Activated B cell treated with CpG ODN at 0.5 μM for 24 hours (primary cell): ENCODE data around the gene TOMM70. TPM values are rescaled to one million over a fixed set of nuclear protein-coding genes. Genes with fewer than 3 reads are reported as not detected.

ENCODE experiments used
- ATAC-seq: fragments of 200-7000 bp; cut with Tn5 transposase; one replicate; pipeline ENCODE4 v1.10.0; 2021; ENCODE audit warnings: low read depth, mild to moderate bottlenecking, moderate library complexity
- CTCF ChIA-PET: fragments of 350-600 bp; sonication (Branson Sonifier 250); formaldehyde crosslinking; loops from one replicate; lab custom pipeline; 2021; ENCODE audit warnings: antibody characterized with exemption; lab: Charles Lee
- POLR2A ChIA-PET: fragments of 350-600 bp; sonication (Branson Sonifier 250); formaldehyde crosslinking; loops from one replicate; lab custom pipeline; 2021; ENCODE audit warnings: antibody characterized with exemption; lab: Charles Lee
- DNase-seq: peaks from one replicate; pipeline ENCODE4 v3.0.0; 2022
- H3K27ac Mint-ChIP-seq: one replicate; pipeline ENCODE4 v1.8.0; 2020; ENCODE audit warnings: mixed read lengths
- H3K27me3 Mint-ChIP-seq: one replicate; pipeline ENCODE4 v1.8.0; 2021; ENCODE audit warnings: mixed read lengths
- H3K36me3 Mint-ChIP-seq: one replicate; pipeline ENCODE4 v1.8.0; 2021; ENCODE audit warnings: low read depth, mixed read lengths
- H3K4me1 Mint-ChIP-seq: one replicate; pipeline ENCODE4 v1.8.0; 2021; ENCODE audit warnings: mixed read lengths
- H3K4me3 Mint-ChIP-seq: one replicate; pipeline ENCODE4 v1.8.0; 2020; ENCODE audit warnings: mild to moderate bottlenecking, mixed read lengths
- H3K9me3 Mint-ChIP-seq: one replicate; pipeline ENCODE4 v1.8.0; 2020; ENCODE audit warnings: mixed read lengths
- CTCF ChIP-seq: fragments of 200-600 bp; IDR thresholded peaks from one replicate; pipeline ENCODE4 v1.8.0; 2022; ENCODE audit warnings: antibody characterized with exemption, mild to moderate bottlenecking
- intact Hi-C: fragments of 100-400 bp; cut with micrococcal nuclease; formaldehyde crosslinking; loops from one replicate; pipeline ENCODE4 v1.15.1; 2024
- total RNA-seq: library from RNA; stranded (reverse); gene quantifications from 2 replicates; pipeline ENCODE4 v1.2.3, GENCODE V29; 2022

TOMM70 gene
- total RNA-seq, 1 donor from 2014 or later: 37.3 TPM

GRCh38 chr3:100440895-100441294 lies 40.0 kb upstream of the TOMM70 start:
- intact Hi-C loops: no loop called here
- H3K4me3 Mint-ChIP-seq: no peak overlapping the region
- POLR2A ChIA-PET: no interaction called here
- H3K27ac Mint-ChIP-seq: no peak overlapping the region
- CTCF ChIA-PET: no interaction called here
- H3K27me3 Mint-ChIP-seq: no peaks in the 10 kb centered on the region
- no peaks in the 10 kb centered on the region for H3K36me3 Mint-ChIP-seq
- H3K9me3 Mint-ChIP-seq: peaks cover 6% of the 10 kb centered on the region
- ATAC-seq: no peak
- no peak for DNase-seq
- no peaks in the 10 kb centered on the region for H3K4me1 Mint-ChIP-seq
- TF ChIP-seq CTCF: no peak

GRCh38 chr3:100438623-100438974 lies 37.7 kb upstream of the TOMM70 start:
- intact Hi-C loops: no loop called here

GRCh38 chr3:100437721-100438622 lies 37.1 kb upstream of the TOMM70 start:
- TF ChIP-seq CTCF: no peak
- no peak for ATAC-seq
- Mint-ChIP-seq H3K9me3 (peaks cover 4% of the 10 kb centered on the region), H3K4me1 (no peaks in the 10 kb centered on the region), H3K4me3 (no peak overlapping the region), H3K27ac (no peak overlapping the region), H3K36me3 (no peaks in the 10 kb centered on the region), H3K27me3 (no peaks in the 10 kb centered on the region)
- ChIA-PET CTCF (no interaction called here), POLR2A (no interaction called here)
- intact Hi-C loops: no loop called here
- no peak for DNase-seq

More at GRCh38 chr3:100438623-100438974, 37.7 kb upstream of the TOMM70 start:
- Mint-ChIP-seq H3K9me3 (peaks cover 4% of the 10 kb centered on the region), H3K4me1 (no peaks in the 10 kb centered on the region), H3K27me3 (no peaks in the 10 kb centered on the region), H3K4me3 (no peak overlapping the region), H3K36me3 (no peaks in the 10 kb centered on the region), H3K27ac (no peak overlapping the region)
- CTCF ChIA-PET: no interaction called here
- ATAC-seq (no peak), DNase-seq (no peak)
- no peak for TF ChIP-seq CTCF
- POLR2A ChIA-PET: no interaction called here

GRCh38 chr3:100436951-100437350 lies 36.1 kb upstream of the TOMM70 start:
- Mint-ChIP-seq H3K27me3 (no peaks in the 10 kb centered on the region), H3K9me3 (no peaks in the 10 kb centered on the region), H3K27ac (no peak overlapping the region), H3K4me1 (no peaks in the 10 kb centered on the region), H3K4me3 (no peak overlapping the region), H3K36me3 (no peaks in the 10 kb centered on the region)
- TF ChIP-seq CTCF: no peak
- ChIA-PET POLR2A (no interaction called here), CTCF (no interaction called here)
- intact Hi-C loops: no loop called here
- no peak for DNase-seq
- no peak for ATAC-seq

GRCh38 chr3:100429187-100429716 lies 28.4 kb upstream of the TOMM70 start:
- Mint-ChIP-seq H3K36me3 (no peaks in the 10 kb centered on the region), H3K4me3 (no peak overlapping the region), H3K27me3 (no peaks in the 10 kb centered on the region), H3K27ac (no peak overlapping the region), H3K9me3 (no peaks in the 10 kb centered on the region), H3K4me1 (no peaks in the 10 kb centered on the region)
- ATAC-seq (no peak), DNase-seq (no peak)
- POLR2A ChIA-PET: no interaction called here
- CTCF ChIA-PET: no interaction called here
- intact Hi-C loops: no loop called here
- no peak for TF ChIP-seq CTCF
